Fibroblast of the conjunctiva (primary cell): ENCODE data around the gene SLC24A4.

Experiments
- DNase-seq: peaks from one replicate; pipeline ENCODE4 v3.0.0-alpha.2; 2010; ENCODE audit warnings: low read depth

SLC24A4 gene

DNA sequence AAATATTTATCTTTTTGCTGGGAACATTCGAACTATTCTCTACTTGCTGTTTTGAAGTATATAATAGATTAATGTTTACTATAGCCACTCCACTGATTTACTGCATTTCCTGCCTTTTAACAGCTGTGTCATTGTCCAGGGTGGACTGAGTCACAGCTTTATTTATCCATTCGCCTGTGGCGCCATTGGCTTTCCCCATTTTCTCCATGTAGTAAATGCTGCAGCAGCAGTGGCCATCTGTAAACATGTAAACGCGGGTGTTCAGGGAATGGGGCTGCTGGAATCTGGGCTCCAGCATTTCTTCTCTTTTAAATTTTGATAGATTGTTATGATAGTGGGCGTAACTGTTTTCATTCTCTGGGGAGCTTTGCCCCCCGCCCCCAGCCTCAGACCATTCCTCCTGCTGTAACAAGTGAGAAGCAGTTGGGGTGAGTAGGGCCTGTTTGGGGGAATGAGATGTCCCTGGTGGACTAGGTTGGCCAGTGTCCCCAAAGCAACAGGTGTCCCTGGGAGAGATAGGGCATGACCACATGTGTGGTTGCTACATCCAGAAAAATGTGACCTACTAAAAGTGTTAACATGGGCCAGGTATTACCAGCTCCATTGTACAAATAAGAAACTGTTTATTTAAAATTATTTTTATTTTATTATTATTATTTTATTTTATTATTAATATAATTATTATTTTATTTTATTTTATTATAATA, 223.5 kb downstream of the SLC24A4 start:
- no peak for DNase-seq

GRCh38 chr14:92549105-92549858, 226.3 kb downstream of the SLC24A4 start:
- DNase-seq, result no peak

- no peak for DNase-seq
These were observed 226.9 kb downstream of the SLC24A4 start for GRCh38 chr14:92549859-92550230.
